Loucy (cell line): ENCODE measurements around the gene HNRNPH2.

Source experiments
- H2AFZ ChIP-seq: fragments of 200-600 bp; sonication (generic); 2 replicates; pipeline ENCODE4 v1.6.0; 2016; ENCODE audit warnings: antibody characterized with exemption, mild to moderate bottlenecking, low read length, moderate library complexity
- H3F3A ChIP-seq: fragments of 200-600 bp; 2 replicates; pipeline ENCODE4 v1.6.0; 2016; ENCODE audit warnings: antibody characterized with exemption, low read depth, mild to moderate bottlenecking
- H3K27me3 ChIP-seq: fragments of 200-600 bp; sonication (generic); 2 replicates; pipeline ENCODE4 v1.6.1; 2014; ENCODE audit warnings: low read length, mild to moderate bottlenecking; ENCODE audit not compliant: insufficient read depth, poor library complexity, severe bottlenecking
- H3K36me3 ChIP-seq: fragments of 200-600 bp; sonication (generic); 2 replicates; pipeline ENCODE4 v1.6.1; 2016; ENCODE audit warnings: low read length; ENCODE audit not compliant: insufficient read depth
- H3K4me1 ChIP-seq: fragments of 200-600 bp; sonication (generic); 2 replicates; pipeline ENCODE4 v1.5.1; 2014; ENCODE audit warnings: low read length, mild to moderate bottlenecking; ENCODE audit not compliant: insufficient read depth, poor library complexity, severe bottlenecking
- H3K4me2 ChIP-seq: fragments of 200-600 bp; sonication (generic); 2 replicates; pipeline ENCODE4 v1.6.0; 2014; ENCODE audit warnings: antibody characterized with exemption, low read length, low read depth, mild to moderate bottlenecking; ENCODE audit not compliant: poor library complexity, severe bottlenecking
- H3K4me3 ChIP-seq: fragments of 200-600 bp; sonication (generic); 2 replicates; pipeline ENCODE4 v1.5.1; 2014; ENCODE audit warnings: low read length, mild to moderate bottlenecking, mixed read lengths; ENCODE audit not compliant: poor library complexity, severe bottlenecking
- H3K79me2 ChIP-seq: fragments of 200-600 bp; sonication (generic); 2 replicates; pipeline ENCODE4 v1.6.1; 2014; ENCODE audit warnings: low read length; ENCODE audit not compliant: insufficient read depth
- H3K9ac ChIP-seq: fragments of 200-600 bp; sonication (generic); 2 replicates; pipeline ENCODE4 v1.6.0; 2014; ENCODE audit warnings: mild to moderate bottlenecking, low read depth, low read length, moderate library complexity; ENCODE audit not compliant: poor library complexity, severe bottlenecking
- H3K9me2 ChIP-seq: fragments of 200-600 bp; sonication (generic); replicated peaks from 2 replicates; pipeline ENCODE4 v1.6.1; 2016; ENCODE audit warnings: low read depth, low read length, mixed read lengths
- H3K9me3 ChIP-seq: fragments of 200-600 bp; sonication (generic); 2 replicates; pipeline ENCODE4 v1.6.1; 2014; ENCODE audit warnings: mild to moderate bottlenecking, antibody characterized with exemption, low read length, low read depth; ENCODE audit not compliant: insufficient read depth
- H4K20me1 ChIP-seq: fragments of 200-600 bp; sonication (generic); 2 replicates; pipeline ENCODE4 v1.6.0; 2014; ENCODE audit warnings: antibody characterized with exemption, low read length, mild to moderate bottlenecking; ENCODE audit not compliant: insufficient read depth, poor library complexity, severe bottlenecking
- CTCF ChIP-seq: fragments of 200-600 bp; sonication (generic); conservative IDR thresholded peaks from 2 replicates; pipeline ENCODE4 v1.5.1; 2014; ENCODE audit warnings: mild to moderate bottlenecking, antibody characterized with exemption, low read length
- EZH2phosphoT487 ChIP-seq: fragments of 200-600 bp; IDR thresholded peaks from 2 replicates; pipeline ENCODE4 v1.6.1; 2018; ENCODE audit warnings: antibody characterized with exemption, mild to moderate bottlenecking, moderate library complexity, borderline replicate concordance

HNRNPH2 gene

DNA sequence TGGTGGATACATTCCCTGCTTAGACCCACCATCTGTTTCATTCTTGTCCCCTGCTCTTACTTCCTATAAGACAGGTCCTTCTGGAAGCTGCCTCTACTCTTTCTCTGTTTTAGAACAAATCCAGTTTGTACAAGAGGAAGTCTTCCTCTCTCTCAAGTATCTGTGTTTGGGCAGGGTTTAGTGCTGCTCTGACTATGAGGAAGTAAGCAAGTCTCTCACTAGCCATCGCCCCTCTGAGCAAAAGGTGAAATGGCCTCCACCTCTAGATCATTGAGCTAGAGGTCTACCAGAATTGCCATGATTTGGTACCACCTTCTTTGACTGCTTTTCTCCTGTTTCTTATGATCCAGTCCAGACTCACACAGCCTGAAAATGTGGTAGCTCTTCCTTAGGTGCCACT, 30.5 kb upstream of the HNRNPH2 start:
- Histone ChIP-seq H3K4me2 (no peak overlapping the region), H3K9me2 (no peaks in the 10 kb centered on the region), H3F3A (no peaks in the 10 kb centered on the region), H3K9ac (no peak overlapping the region), H3K79me2 (no peaks in the 10 kb centered on the region), H3K36me3 (no peaks in the 10 kb centered on the region), H3K9me3 (no peaks in the 10 kb centered on the region), H3K4me3 (no peak overlapping the region), H4K20me1 (no peaks in the 10 kb centered on the region), H3K4me1 (no peaks in the 10 kb centered on the region), H2AFZ (peak overlapping the region; percentile 83), H3K27me3 (no peaks in the 10 kb centered on the region)
- TF ChIP-seq EZH2phosphoT487: no peak
- no peak for TF ChIP-seq CTCF

DNA sequence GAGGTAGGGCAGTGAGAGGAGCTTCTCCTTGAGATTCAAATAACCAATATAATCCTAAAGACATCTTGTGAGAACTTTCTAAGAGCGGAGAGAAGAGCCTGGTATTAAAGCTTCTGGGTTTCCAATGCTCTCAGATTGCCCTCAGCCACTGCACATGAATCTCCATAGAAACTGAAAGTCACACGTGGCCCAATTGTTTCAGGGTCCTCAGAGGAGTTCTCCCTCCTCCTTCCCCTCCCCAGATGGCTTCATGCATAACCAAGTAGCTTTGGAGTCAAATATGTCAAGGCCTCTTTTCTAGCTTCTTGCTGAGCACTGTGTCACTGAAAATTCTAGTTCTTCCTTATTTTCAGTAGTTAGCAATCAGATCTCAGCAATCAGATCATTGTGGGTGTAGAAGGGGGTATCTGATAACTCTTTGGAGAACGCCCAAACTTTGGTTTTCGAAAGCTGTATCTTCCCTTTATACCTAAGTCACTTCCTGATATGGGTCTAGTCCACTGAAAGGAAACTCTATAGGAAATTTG, 24.3 kb upstream of the HNRNPH2 start:
- Histone ChIP-seq H3K9me3 (no peaks in the 10 kb centered on the region), H3F3A (no peaks in the 10 kb centered on the region), H3K4me1 (no peaks in the 10 kb centered on the region), H2AFZ (no peak overlapping the region), H3K9ac (no peak overlapping the region), H3K79me2 (no peaks in the 10 kb centered on the region), H4K20me1 (no peaks in the 10 kb centered on the region), H3K27me3 (no peaks in the 10 kb centered on the region), H3K4me2 (no peak overlapping the region), H3K9me2 (no peaks in the 10 kb centered on the region), H3K36me3 (no peaks in the 10 kb centered on the region), H3K4me3 (no peak overlapping the region)
- TF ChIP-seq EZH2phosphoT487: no peak
- TF ChIP-seq CTCF: no peak

DNA sequence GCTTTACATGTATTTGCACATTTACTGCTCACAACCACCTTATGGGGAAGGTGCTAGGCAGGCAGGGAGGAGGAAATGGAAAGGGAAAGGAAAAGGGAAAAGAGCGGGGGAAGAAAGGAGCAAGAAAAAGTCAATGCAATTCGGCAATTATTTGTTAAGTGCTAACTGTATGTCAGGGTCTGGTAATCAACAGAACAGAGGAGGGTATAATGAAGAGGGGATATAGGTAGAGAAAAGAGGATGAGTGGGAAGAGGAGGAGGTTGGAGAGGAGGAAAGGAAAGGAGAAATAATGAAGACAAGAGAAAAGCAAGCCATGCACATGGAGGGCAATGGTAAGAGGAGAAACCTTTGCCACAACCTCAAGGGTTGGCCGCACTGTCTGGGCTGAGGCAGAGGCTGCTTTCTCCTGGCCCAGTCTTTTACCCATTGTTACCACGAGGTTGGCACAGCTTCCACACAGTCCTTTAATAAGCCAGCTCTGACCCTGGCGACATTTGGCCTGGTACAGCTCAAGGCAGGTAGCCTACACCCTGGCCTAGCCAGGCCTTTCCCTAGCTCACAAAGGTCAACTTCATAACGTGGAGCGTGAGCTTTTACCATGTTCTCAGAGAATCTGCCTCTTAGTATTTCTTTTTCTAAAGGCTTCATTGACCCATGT, 22.9 kb upstream of the HNRNPH2 start:
- Histone ChIP-seq H4K20me1 (no peaks in the 10 kb centered on the region), H2AFZ (no peak overlapping the region), H3K9ac (no peak overlapping the region), H3F3A (no peaks in the 10 kb centered on the region), H3K36me3 (no peaks in the 10 kb centered on the region), H3K4me3 (no peak overlapping the region), H3K9me3 (no peaks in the 10 kb centered on the region), H3K4me1 (no peaks in the 10 kb centered on the region), H3K79me2 (no peaks in the 10 kb centered on the region), H3K9me2 (no peaks in the 10 kb centered on the region), H3K27me3 (no peaks in the 10 kb centered on the region), H3K4me2 (no peak overlapping the region)
- TF ChIP-seq CTCF: no peak
- TF ChIP-seq EZH2phosphoT487: no peak
